ENCODE results near the gene HSPB9.

The HSPB9 gene

GRCh38 chr17:42094375-42095069, 28.1 kb upstream of the HSPB9 start:
- no peak for TF ChIP-seq CTCF (IDR thresholded peaks at IDR 0.05; ENCODE audit: borderline replicate concordance, insufficient read depth, low read depth, low read length)
- H3K4me3 ChIP-seq (ENCODE audit: low read depth, low read length), result no peak overlapping the region

- H3K4me3 ChIP-seq (ENCODE audit: low read depth, low read length), result no peak overlapping the region
- no peak for TF ChIP-seq CTCF (IDR thresholded peaks at IDR 0.05; ENCODE audit: borderline replicate concordance, insufficient read depth, low read depth, low read length)
These were observed 26.1 kb upstream of the HSPB9 start for GRCh38 chr17:42096360-42097111.

- no peak within 1 kb of the TSS for H3K4me3 ChIP-seq (ENCODE audit: low read depth, low read length)
- TF ChIP-seq CTCF (IDR thresholded peaks at IDR 0.05; ENCODE audit: borderline replicate concordance, insufficient read depth, low read depth, low read length), result no peak
These were observed 24.6 kb upstream of the HSPB9 start, which contains the start of gene ZNF385C for GRCh38 chr17:42097691-42098631. Gene ZNF385C (minus strand): TSS chr17:42098473. CDS start chr17:42063056, 35,417 bp downstream.

GRCh38 chr17:42098730-42099399, 23.7 kb upstream of the HSPB9 start:
- H3K4me3 ChIP-seq (ENCODE audit: low read depth, low read length), result no peak overlapping the region
- TF ChIP-seq CTCF (IDR thresholded peaks at IDR 0.05; ENCODE audit: borderline replicate concordance, insufficient read depth, low read depth, low read length), result no peak

GRCh38 chr17:42101513-42102292, 20.9 kb upstream of the HSPB9 start:
- TF ChIP-seq CTCF (IDR thresholded peaks at IDR 0.05; ENCODE audit: borderline replicate concordance, insufficient read depth, low read depth, low read length), result peak; percentile 92
- no peak overlapping the region for H3K4me3 ChIP-seq (ENCODE audit: low read depth, low read length)

Data from GM12875 (cell line).